Ovary (tissue), 3 donors: Measurements from ENCODE around the gene TEF.
"Not testable (repeated sequence)": the region's sequence is repeated elsewhere in the genome, so short reads cannot be mapped to it uniquely, and the experiment has no call there.

Experiments used
- EP300 ChIP-seq: sonication (generic); formaldehyde crosslinking; IDR thresholded peaks from one replicate; pipeline ENCODE4 v1.6.1; 2017; ENCODE audit warnings: antibody characterized with exemption
- POLR2A ChIP-seq: fragments of 450-650 bp; IDR thresholded peaks from one replicate; pipeline ENCODE4 v1.6.1; 2017; ENCODE audit warnings: antibody characterized with exemption, mild to moderate bottlenecking, moderate library complexity
- TF ChIP-seq, protein P1 (sequence below), 3 donors: fragments of 450-650 bp in 2 of 3; fragments of 200-600 bp in 1 of 3; IDR thresholded peaks; one replicate each; pipeline versions ENCODE4 v1.5.1 to v1.8.0; 2016 to 2022; ENCODE audit warnings: antibody characterized with exemption in 3 of 3, mild to moderate bottlenecking in 1 of 3
- donor health status: DM: no; HTN: no; CAD: no.

DNA sequence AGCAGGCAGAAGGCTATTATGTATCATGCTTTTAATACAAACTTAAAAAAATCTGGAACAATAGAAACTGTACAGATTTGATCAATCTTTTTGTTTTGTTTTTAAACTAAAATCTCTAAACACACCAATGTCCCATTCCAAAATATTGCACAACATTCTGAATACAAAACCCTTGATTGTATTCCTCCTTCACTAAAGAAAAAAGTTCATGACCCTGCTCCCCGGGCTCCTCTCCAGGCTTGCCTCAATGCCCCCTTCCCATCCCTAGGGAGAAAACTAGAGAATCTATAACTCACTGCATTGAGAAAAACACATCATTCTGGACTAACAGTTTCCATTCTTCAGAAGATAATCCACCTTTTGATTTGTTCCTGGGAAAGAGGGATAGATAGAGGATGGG is 51.7 kb downstream of the TEF start:
- TF ChIP-seq, protein P1, sequence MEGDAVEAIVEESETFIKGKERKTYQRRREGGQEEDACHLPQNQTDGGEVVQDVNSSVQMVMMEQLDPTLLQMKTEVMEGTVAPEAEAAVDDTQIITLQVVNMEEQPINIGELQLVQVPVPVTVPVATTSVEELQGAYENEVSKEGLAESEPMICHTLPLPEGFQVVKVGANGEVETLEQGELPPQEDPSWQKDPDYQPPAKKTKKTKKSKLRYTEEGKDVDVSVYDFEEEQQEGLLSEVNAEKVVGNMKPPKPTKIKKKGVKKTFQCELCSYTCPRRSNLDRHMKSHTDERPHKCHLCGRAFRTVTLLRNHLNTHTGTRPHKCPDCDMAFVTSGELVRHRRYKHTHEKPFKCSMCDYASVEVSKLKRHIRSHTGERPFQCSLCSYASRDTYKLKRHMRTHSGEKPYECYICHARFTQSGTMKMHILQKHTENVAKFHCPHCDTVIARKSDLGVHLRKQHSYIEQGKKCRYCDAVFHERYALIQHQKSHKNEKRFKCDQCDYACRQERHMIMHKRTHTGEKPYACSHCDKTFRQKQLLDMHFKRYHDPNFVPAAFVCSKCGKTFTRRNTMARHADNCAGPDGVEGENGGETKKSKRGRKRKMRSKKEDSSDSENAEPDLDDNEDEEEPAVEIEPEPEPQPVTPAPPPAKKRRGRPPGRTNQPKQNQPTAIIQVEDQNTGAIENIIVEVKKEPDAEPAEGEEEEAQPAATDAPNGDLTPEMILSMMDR (IDR thresholded peaks at IDR 0.05): not testable (repeated sequence)
- TF ChIP-seq POLR2A, EP300: not testable (repeated sequence)
